GM21381 (cell line): Measurements from ENCODE around the gene DDX10.
"Not testable (repeated sequence)": the region's sequence is repeated elsewhere in the genome, so short reads cannot be mapped to it uniquely, and the experiment has no call there.

Experiments
- ATAC-seq: cut with Tn5 transposase; IDR thresholded peaks from one replicate; pipeline ENCODE4 v1.9.1; 2021; ENCODE audit warnings: mild to moderate bottlenecking, moderate library complexity; ENCODE audit not compliant: unreplicated experiment

The DDX10 gene

DNA sequence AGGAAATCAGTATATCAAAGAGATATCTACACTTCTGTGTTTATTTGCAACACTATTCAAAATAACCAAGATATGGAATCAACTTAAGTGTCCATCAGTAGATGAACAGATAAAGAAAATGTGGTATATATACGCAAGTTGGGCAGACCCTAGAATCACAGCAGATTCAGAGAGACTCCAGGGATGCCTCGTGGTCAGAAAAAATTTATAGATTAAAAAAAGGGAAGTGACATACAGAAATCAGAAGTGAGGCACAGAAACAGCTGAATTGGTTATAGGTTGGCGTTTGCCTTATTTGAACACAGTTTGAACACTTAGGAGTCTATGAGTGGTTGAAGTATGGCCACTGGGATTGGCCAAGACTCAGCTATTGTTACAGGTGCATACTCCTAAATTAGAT is 10.8 kb upstream of the DDX10 start:
- not testable (repeated sequence) for ATAC-seq

- no peak for ATAC-seq
Observed at GRCh38 chr11:108654994-108655631, 9.8 kb upstream of the DDX10 start.

DNA sequence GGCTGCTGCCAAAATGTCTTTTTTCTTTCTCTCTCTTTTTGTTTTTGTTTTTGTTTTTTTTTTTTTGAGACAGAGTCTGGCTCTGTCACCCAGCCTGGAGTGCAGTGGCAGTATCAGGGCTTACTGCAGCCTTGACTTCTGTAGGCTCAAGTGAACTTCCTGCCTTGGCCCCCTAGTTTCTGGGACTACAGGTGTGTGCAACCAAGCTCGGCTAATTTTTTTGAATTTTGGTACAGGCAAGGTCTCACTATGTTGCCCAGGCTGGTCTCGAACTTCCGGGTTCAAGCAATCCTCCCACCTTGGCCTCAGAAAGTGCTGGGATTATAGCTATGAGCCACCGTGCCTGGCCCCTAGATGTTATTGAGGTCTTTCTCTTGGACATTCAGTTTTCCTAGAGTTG is 2.2 kb upstream of the DDX10 start:
- no peak for ATAC-seq

DNA sequence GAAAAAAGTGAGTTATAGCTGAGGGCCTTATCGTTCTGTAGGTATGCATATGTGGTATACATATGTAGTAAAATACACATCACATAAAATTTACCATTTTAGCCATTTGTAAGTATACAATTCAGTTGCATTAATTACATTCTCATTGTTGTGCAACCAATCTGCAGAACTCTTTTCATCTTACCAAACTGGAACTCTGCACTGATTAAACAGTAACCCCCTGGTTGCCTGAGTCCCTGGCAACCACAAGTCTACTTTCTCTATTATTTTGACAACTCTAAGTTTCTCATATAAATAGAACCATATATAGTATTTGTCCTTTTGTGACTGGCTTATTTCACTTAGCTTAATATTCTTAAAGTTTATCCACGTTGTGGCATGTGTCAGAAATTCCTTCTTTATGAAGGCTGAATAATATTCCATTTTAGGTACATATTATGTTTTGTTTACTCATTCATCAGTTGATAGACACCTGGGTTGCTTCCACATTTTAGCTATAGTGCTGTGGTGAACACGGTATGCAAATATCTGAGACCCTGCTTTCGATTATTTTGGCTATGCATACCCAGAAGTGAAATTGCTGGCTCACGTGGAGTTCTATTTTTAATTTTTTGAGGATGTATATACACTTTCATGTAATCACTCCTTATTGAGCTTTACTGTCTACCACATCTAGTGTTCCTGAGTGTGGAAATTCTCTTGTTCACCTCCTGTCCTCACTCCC is 1.6 kb upstream of the DDX10 start:
- peak; percentile 55 for ATAC-seq

GRCh38 chr11:108666373-108666772 is 1.5 kb downstream of the DDX10 start:
- no peak for ATAC-seq

- no peak for ATAC-seq
Observed at GRCh38 chr11:108669286-108669685, 4.4 kb downstream of the DDX10 start.

DNA sequence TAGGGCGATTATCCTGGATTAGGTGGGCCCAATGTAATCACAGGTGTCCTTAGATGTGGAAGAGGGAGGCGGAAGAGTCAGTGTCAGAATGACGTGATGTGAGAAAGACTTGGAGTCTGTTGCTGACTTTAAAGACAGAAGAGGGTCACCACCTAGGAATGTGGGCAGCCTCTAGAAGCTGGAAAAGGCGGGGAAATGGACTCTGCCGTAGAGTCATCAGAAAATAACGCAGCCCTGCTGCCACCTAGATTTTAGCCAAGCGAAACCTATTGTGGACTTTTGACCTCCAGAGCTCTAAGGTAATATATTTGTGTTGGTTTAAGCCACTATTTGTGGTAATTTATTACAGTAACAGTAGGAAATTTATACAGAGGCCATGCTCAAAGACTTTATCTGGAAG is 4.8 kb downstream of the DDX10 start:
- ATAC-seq = no peak

DNA sequence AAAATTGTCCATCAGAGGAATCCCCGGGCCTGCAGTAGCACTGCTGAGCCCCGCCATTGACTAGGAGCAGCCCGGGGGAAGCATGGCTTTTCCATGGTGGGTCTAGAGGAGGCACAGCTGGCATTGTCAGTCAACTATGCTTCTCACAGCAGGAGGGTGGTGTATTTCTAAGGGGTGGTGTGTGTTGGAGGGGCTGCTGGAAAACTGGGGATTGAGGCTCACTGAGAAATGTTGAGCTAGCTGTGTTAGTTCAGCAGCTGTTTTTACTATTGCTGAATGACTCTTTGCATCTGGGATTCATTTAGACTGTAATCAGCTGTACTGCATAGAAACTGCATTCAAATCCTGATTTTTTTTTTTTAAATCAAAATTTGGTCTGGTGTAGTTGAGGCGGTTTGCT is 5.6 kb downstream of the DDX10 start:
- ATAC-seq = no peak

GRCh38 chr11:108672113-108672512 is 7.2 kb downstream of the DDX10 start:
- ATAC-seq = no peak

GRCh38 chr11:108672786-108673185 is 7.9 kb downstream of the DDX10 start:
- no peak for ATAC-seq

GRCh38 chr11:108679045-108679444 is 14.2 kb downstream of the DDX10 start:
- no peak for ATAC-seq

- no peak for ATAC-seq
Observed at GRCh38 chr11:108680271-108680670, 15.4 kb downstream of the DDX10 start.

- no peak for ATAC-seq
Observed at GRCh38 chr11:108685419-108686130, 20.7 kb downstream of the DDX10 start.

DNA sequence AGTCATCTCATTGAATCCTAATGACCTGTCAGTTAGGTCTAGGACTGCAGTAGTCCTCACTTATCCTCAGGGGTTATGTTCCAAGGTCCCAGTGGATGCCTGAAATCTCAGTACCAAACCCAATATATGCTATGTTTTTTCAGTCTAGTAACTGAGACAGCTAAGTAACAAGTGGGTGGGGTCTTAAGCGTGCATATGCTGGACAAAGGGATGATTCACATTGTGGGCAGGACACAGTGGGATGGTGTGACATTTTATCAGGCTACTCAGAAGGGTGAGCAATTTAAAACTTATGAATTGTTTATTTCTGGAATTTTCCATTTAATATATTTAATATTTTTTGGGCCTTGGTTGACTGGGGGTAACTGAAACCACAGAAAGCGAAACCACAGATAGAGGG is 29.0 kb downstream of the DDX10 start:
- no peak for ATAC-seq

DNA sequence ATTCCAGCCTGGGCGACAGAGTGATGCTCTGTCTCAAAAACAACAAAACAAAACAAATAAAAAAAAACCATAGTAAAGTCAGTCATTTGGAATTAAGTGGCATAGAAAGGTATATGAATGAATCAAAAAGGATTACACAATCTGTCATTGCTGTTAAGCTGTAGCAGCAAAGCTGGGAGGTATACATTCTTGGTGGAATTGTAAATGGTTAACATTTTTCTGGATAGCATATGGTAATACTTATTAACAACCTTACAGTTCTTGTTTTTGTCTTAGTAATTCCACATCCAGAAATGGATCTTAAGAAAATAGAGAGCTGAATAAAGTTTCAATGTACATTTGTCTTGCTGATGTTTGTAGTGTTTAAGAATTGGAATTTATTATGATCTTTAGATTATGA is 30.0 kb downstream of the DDX10 start:
- ATAC-seq = no peak

DNA sequence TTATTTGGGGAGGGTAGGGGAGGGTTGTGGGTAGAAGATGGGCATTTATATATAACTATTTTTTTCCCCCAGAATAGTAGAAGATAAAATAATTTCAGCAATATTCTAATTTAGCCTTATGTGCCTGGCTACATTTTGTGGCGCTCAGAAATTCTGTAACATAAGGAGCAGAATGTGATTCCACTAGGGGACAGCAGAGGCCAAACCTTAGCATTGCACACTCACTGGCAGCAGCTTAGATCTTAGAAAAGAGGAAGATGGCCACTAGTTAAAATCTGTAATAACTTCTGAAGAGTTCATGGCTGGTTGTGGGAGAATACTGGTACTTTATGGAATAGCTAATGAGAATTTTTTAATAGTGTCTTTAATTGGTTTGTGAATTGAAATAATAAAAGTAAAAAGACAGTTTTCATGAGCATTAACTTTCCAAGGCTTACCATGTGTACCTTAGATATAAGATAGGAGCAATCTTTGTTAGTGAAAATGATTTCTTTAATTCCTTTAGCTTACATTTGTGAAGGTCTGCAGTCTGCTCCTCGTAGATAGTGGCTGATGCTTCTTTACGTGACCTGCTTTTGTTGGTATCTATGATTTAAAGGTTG is 33.1 kb downstream of the DDX10 start:
- ATAC-seq = peak; percentile 71

- ATAC-seq = peak; percentile 88
Observed at GRCh38 chr11:108698844-108699642, 34.2 kb downstream of the DDX10 start.

GRCh38 chr11:108703916-108704315 is 39.0 kb downstream of the DDX10 start:
- no peak for ATAC-seq

DNA sequence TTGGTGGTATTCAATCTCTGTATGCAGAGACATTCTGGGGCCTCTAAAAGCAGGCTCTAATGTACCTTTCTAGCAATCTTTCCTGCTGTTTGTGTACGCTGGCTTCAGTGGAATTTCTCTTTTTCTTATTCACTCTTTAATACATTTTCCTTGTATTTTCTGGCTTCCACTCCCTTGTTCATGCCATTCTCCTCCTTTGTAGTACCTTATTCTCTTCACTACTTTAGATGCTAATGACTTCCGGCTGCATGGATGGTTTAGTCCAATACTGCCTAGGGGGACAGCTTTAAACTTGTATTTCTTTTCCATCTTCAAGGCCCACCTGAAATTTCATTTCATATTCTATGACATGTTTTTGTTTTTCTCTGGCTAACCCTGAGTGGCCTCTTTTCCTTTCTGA is 40.2 kb downstream of the DDX10 start:
- no peak for ATAC-seq

- no peak for ATAC-seq
Observed at GRCh38 chr11:108708173-108708572, 43.3 kb downstream of the DDX10 start.

DNA sequence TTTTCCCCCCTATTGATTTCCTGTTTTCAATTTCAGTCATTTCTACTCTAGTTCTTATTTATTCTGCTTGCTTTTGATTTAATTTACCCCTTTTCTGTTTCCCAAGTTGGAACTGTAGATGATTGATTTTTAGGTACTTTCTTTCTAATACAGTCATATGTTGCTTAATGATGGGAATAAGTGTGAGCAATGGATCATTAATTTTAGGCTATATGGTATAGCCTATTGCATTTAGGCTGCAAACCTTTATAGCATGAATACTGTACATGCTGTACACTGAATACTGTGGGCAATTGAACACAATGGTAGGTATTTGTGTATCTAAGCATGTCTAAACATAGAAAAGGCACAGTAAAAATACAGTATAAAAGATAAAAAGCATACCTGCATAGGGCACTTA is 44.9 kb downstream of the DDX10 start:
- ATAC-seq = no peak
